Measurements from ENCODE around the gene AP5S1. TPM values are rescaled to one million over a fixed set of nuclear protein-coding genes. Genes with fewer than 3 reads are reported as not detected.

Gene AP5S1
- polyA plus RNA-seq, 1 of the 3 experiments (the other 2 are of a cell fraction): 10.3 TPM

- Histone ChIP-seq H3K79me2 (ENCODE audit: insufficient read depth) (peaks cover 18% of the 10 kb centered on the region; the same call in 1 of the 2 replicates), H3K9ac (no peak overlapping the region), H4K20me1 (ENCODE audit: insufficient read depth) (peaks cover 24% of the 10 kb centered on the region), H3K36me3 (replicated peaks in 1 of 2; ENCODE audit: control insufficient read depth in 1 of 2, insufficient read depth in 2 of 2, low read length in 1 of 2) (peaks cover 0 to 2% of the 10 kb centered on the region in 2 experiments), H3K4me2 (no peak overlapping the region), H3K9me3 (no peaks in the 10 kb centered on the region), H3K4me1 (ENCODE audit: control insufficient read depth in 1 of 2, insufficient read depth in 2 of 2, low read depth in 1 of 2, low read length in 1 of 2) (peaks cover 4 to 18% of the 10 kb centered on the region in 2 experiments; a peak in 3 of 4 replicates), H3K9me2 (no peaks in the 10 kb centered on the region), H3K27me3 (ENCODE audit: insufficient read depth) (no peaks in the 10 kb centered on the region), H2AFZ (ENCODE audit: low read depth) (no peak overlapping the region), H3K4me3 (ENCODE audit: low read depth in 2 of 2, low read length in 1 of 2) (no peak overlapping the region), H3F3A (replicated peaks; ENCODE audit: insufficient read depth) (peaks cover 15% of the 10 kb centered on the region), H3K27ac (ENCODE audit: low read depth in 2 of 2, low read length in 1 of 2) (no peak overlapping the region)
- TF ChIP-seq CHD2 (IDR thresholded peaks at IDR 0.05; ENCODE audit: low read length, partially characterized antibody) (no peak), NRF1 (IDR thresholded peaks at IDR 0.05; ENCODE audit: low read depth, low read length) (no peak), NFIC (IDR thresholded peaks at IDR 0.05; ENCODE audit: borderline replicate concordance) (no peak), USF1 (IDR thresholded peaks at IDR 0.05; ENCODE audit: borderline replicate concordance, low read depth) (no peak), YY1 (IDR thresholded peaks at IDR 0.05; ENCODE audit: low read depth) (no peak), GABPA (IDR thresholded peaks at IDR 0.05; ENCODE audit: low read depth) (no peak), TEAD4 (IDR thresholded peaks at IDR 0.05; ENCODE audit: borderline replicate concordance, insufficient read depth) (no peak), RCOR1 (IDR thresholded peaks at IDR 0.05; ENCODE audit: low read length) (no peak), GATA2 (CRISPR knock-in tag; IDR thresholded peaks at IDR 0.05) (no peak), RAD21 (IDR thresholded peaks at IDR 0.05; ENCODE audit: low read length) (no peak), POLR2AphosphoS5 (IDR thresholded peaks at IDR 0.05; ENCODE audit: low read depth, low read length) (no peak), MXI1 (IDR thresholded peaks at IDR 0.05; ENCODE audit: low read depth, low read length) (no peak), RFX5 (IDR thresholded peaks at IDR 0.05; ENCODE audit: low read length) (no peak), CTCF (IDR thresholded peaks at IDR 0.05) (no peak), MAX (IDR thresholded peaks at IDR 0.05; ENCODE audit: low read depth) (no peak), ZBTB33 (IDR thresholded peaks at IDR 0.05; ENCODE audit: borderline replicate concordance, low read depth) (no peak), JUND (IDR thresholded peaks at IDR 0.05) (no peak), IRF3 (IDR thresholded peaks at IDR 0.05; ENCODE audit: low read depth, low read length) (no peak)
- POLR2A ChIA-PET: interaction anchor here (1.7 to 2.5 kb wide), 2 partner anchors 11 to 41 kb away, joined by 9 to 18 read pairs; partner anchors contain the start of genes ADISSP and AP5S1
- no peak for DNase-seq
- CTCF ChIA-PET: interaction anchor here (0.9 to 6.8 kb wide), 9 partner anchors 8 to 102 kb away, joined by 3 to 38 read pairs (median 12); partner anchors contain the start of genes ADISSP, AP5S1 and CENPB
- WGBS (ENCODE audit: low lambda C conversion rate): 93% methylated on average over 15 of the region's 18 CpGs
These were observed 41.4 kb upstream of the AP5S1 start for GRCh38 chr20:3778976-3779375.

Data from SK-N-SH (cell line).